Stimulated activated memory B cell treated with anti-CD40 and anti-IgM and Interleukin-4, amounts not matched to agents 10 μg/mL and 1 μg/mL and 100 μg/mL, for 72 hours (primary cell): Measurements from ENCODE around the gene LAMTOR5.
"Not testable (repeated sequence)": the region's sequence is repeated elsewhere in the genome, so short reads cannot be mapped to it uniquely, and the experiment has no call there.

Experiments
- ATAC-seq: fragments of 150-1000 bp; cut with Tn5 transposase; 2 replicates; pipeline ENCODE4 v1.10.0; 2021
- H3K27ac Mint-ChIP-seq: one replicate; pipeline ENCODE4 v1.8.0; 2022; ENCODE audit warnings: mild to moderate bottlenecking, mixed read lengths
- H3K27me3 Mint-ChIP-seq: one replicate; pipeline ENCODE4 v1.8.0; 2022; ENCODE audit warnings: mixed read lengths
- H3K36me3 Mint-ChIP-seq: one replicate; pipeline ENCODE4 v1.8.0; 2022; ENCODE audit warnings: mixed read lengths
- H3K4me1 Mint-ChIP-seq: one replicate; pipeline ENCODE4 v1.8.0; 2022; ENCODE audit warnings: mixed read lengths
- H3K4me3 Mint-ChIP-seq: one replicate; pipeline ENCODE4 v1.8.0; 2022; ENCODE audit warnings: mild to moderate bottlenecking, moderate library complexity, mixed read lengths
- H3K9me3 Mint-ChIP-seq: one replicate; pipeline ENCODE4 v1.8.0; 2022; ENCODE audit warnings: mixed read lengths

Gene LAMTOR5

GRCh38 chr1:110411173-110411735 lies 3.8 kb upstream of the LAMTOR5 start:
- no peak for ATAC-seq
- Mint-ChIP-seq H3K4me3 (no peak overlapping the region), H3K9me3 (no peaks in the 10 kb centered on the region), H3K27ac (peak overlapping the region; percentile 67), H3K27me3 (no peaks in the 10 kb centered on the region), H3K36me3 (peaks cover 6% of the 10 kb centered on the region), H3K4me1 (peaks cover 28% of the 10 kb centered on the region)

- Mint-ChIP-seq H3K27ac (peak overlapping the region; percentile 98), H3K36me3 (peaks cover 9% of the 10 kb centered on the region), H3K27me3 (no peaks in the 10 kb centered on the region), H3K4me1 (peaks cover 28% of the 10 kb centered on the region), H3K4me3 (peak overlapping the region; percentile 39), H3K9me3 (no peaks in the 10 kb centered on the region)
- no peak for ATAC-seq
Observed at GRCh38 chr1:110409316-110409715, 1.8 kb upstream of the LAMTOR5 start.

GRCh38 chr1:110408488-110408887 lies 994 bp upstream of the LAMTOR5 start:
- Mint-ChIP-seq H3K36me3 (peaks cover 12% of the 10 kb centered on the region), H3K4me3 (peak overlapping the region; percentile 96), H3K27me3 (no peaks in the 10 kb centered on the region), H3K4me1 (peaks cover 28% of the 10 kb centered on the region), H3K27ac (peak overlapping the region; percentile 98), H3K9me3 (no peaks in the 10 kb centered on the region)
- ATAC-seq = no peak

GRCh38 chr1:110406407-110406806 lies 1.1 kb downstream of the LAMTOR5 start:
- H3K36me3 Mint-ChIP-seq = peaks cover 12% of the 10 kb centered on the region
- not testable (repeated sequence) for ATAC-seq, H3K9me3 Mint-ChIP-seq, H3K27me3 Mint-ChIP-seq
- peak overlapping the region; percentile 96 for H3K4me3 Mint-ChIP-seq
- H3K27ac Mint-ChIP-seq = peak overlapping the region; percentile 98
- H3K4me1 Mint-ChIP-seq = peaks cover 16% of the 10 kb centered on the region

- Mint-ChIP-seq H3K36me3 (peaks cover 24% of the 10 kb centered on the region), H3K27me3 (no peaks in the 10 kb centered on the region), H3K9me3 (no peaks in the 10 kb centered on the region), H3K4me3 (no peak overlapping the region), H3K27ac (no peak overlapping the region), H3K4me1 (peaks cover 16% of the 10 kb centered on the region)
- no peak for ATAC-seq
Observed at GRCh38 chr1:110404401-110404800, 3.1 kb downstream of the LAMTOR5 start.

GRCh38 chr1:110403805-110404204 lies 3.7 kb downstream of the LAMTOR5 start:
- Mint-ChIP-seq H3K4me1 (peaks cover 12% of the 10 kb centered on the region), H3K4me3 (no peak overlapping the region), H3K27ac (no peak overlapping the region), H3K36me3 (peaks cover 24% of the 10 kb centered on the region), H3K27me3 (no peaks in the 10 kb centered on the region), H3K9me3 (no peaks in the 10 kb centered on the region)
- no peak for ATAC-seq

GRCh38 chr1:110396259-110396958 lies 11.1 kb downstream of the LAMTOR5 start:
- peaks cover 43% of the 10 kb centered on the region for H3K36me3 Mint-ChIP-seq
- H3K27me3 Mint-ChIP-seq, H3K9me3 Mint-ChIP-seq, H3K4me1 Mint-ChIP-seq, ATAC-seq, H3K4me3 Mint-ChIP-seq, H3K27ac Mint-ChIP-seq: not testable (repeated sequence)

- Mint-ChIP-seq H3K27ac (no peak overlapping the region), H3K9me3 (no peaks in the 10 kb centered on the region), H3K27me3 (no peaks in the 10 kb centered on the region), H3K4me1 (peaks cover 9% of the 10 kb centered on the region), H3K4me3 (no peak overlapping the region), H3K36me3 (peaks cover 42% of the 10 kb centered on the region)
- no peak for ATAC-seq
Observed at GRCh38 chr1:110394493-110394820, 13.0 kb downstream of the LAMTOR5 start.

- Mint-ChIP-seq H3K27me3 (no peaks in the 10 kb centered on the region), H3K4me3 (no peak overlapping the region), H3K9me3 (no peaks in the 10 kb centered on the region), H3K4me1 (peaks cover 14% of the 10 kb centered on the region), H3K36me3 (peaks cover 45% of the 10 kb centered on the region), H3K27ac (peak overlapping the region; percentile 32)
- ATAC-seq = no peak
Observed at GRCh38 chr1:110393691-110394492, 13.6 kb downstream of the LAMTOR5 start.

GRCh38 chr1:110393286-110393685 lies 14.2 kb downstream of the LAMTOR5 start:
- Mint-ChIP-seq H3K27ac (no peak overlapping the region), H3K27me3 (no peaks in the 10 kb centered on the region), H3K4me1 (peaks cover 17% of the 10 kb centered on the region), H3K36me3 (peaks cover 42% of the 10 kb centered on the region), H3K4me3 (no peak overlapping the region), H3K9me3 (no peaks in the 10 kb centered on the region)
- ATAC-seq = no peak

GRCh38 chr1:110390692-110391245 lies 16.7 kb downstream of the LAMTOR5 start, which contains the start of gene SLC16A4:
TSS of gene SLC16A4 (minus strand) at chr1:110391026. CDS start at chr1:110389323, 1,703 bp downstream.
- no peaks in the 10 kb centered on the region for H3K9me3 Mint-ChIP-seq

GRCh38 chr1:110390096-110390495 lies 17.4 kb downstream of the LAMTOR5 start:
- ATAC-seq = no peak
- no peaks in the 10 kb centered on the region for H3K27me3 Mint-ChIP-seq
- H3K36me3 Mint-ChIP-seq = peaks cover 46% of the 10 kb centered on the region
- no peaks in the 10 kb centered on the region for H3K9me3 Mint-ChIP-seq
- no peak overlapping the region for H3K27ac Mint-ChIP-seq
- peaks cover 49% of the 10 kb centered on the region for H3K4me1 Mint-ChIP-seq
- peak overlapping the region; percentile 41 for H3K4me3 Mint-ChIP-seq

More at GRCh38 chr1:110390692-110391245, 16.7 kb downstream of the LAMTOR5 start, which contains the start of gene SLC16A4:
- no peak for ATAC-seq
- Mint-ChIP-seq H3K27me3 (no peaks in the 10 kb centered on the region), H3K4me1 (peaks cover 42% of the 10 kb centered on the region), H3K36me3 (peaks cover 52% of the 10 kb centered on the region), H3K4me3 (peak within 1 kb of the TSS; percentile 41), H3K27ac (no peak within 1 kb of the TSS)

- Mint-ChIP-seq H3K4me3 (peak overlapping the region; percentile 30), H3K4me1 (peaks cover 74% of the 10 kb centered on the region), H3K27ac (peak overlapping the region; percentile 60), H3K27me3 (no peaks in the 10 kb centered on the region), H3K36me3 (peaks cover 36% of the 10 kb centered on the region), H3K9me3 (no peaks in the 10 kb centered on the region)
- ATAC-seq = no peak
Observed at GRCh38 chr1:110387048-110387754, 20.3 kb downstream of the LAMTOR5 start.

GRCh38 chr1:110385369-110385768 lies 22.1 kb downstream of the LAMTOR5 start:
- peak overlapping the region; percentile 61 for H3K4me3 Mint-ChIP-seq
- peaks cover 42% of the 10 kb centered on the region for H3K36me3 Mint-ChIP-seq
- no peaks in the 10 kb centered on the region for H3K9me3 Mint-ChIP-seq
- H3K27me3 Mint-ChIP-seq = no peaks in the 10 kb centered on the region
- peak overlapping the region; percentile 60 for H3K27ac Mint-ChIP-seq
- peaks cover 91% of the 10 kb centered on the region for H3K4me1 Mint-ChIP-seq
- no peak for ATAC-seq
